HAP-1 (cell line): ENCODE results near the gene DDX55.
"Not testable (repeated sequence)": the region's sequence is repeated elsewhere in the genome, so short reads cannot be mapped to it uniquely, and the experiment has no call there.

Experiments
- DNase-seq, 2 experiments: peaks; one replicate each; pipeline ENCODE4 v3.0.0-alpha.2; 2016 to 2020; ENCODE audit warnings: low spot score in 2 of 2
- H3K27me3 ChIP-seq: fragments of 250-450 bp; sonication (Bioruptor Pico); 2 replicates; pipeline ENCODE4 v1.5.1; 2020; ENCODE audit warnings: low read depth, mild to moderate bottlenecking, moderate library complexity
- H3K36me3 ChIP-seq: fragments of 250-450 bp; sonication (Bioruptor Pico); replicated peaks from 2 replicates; pipeline ENCODE4 v1.5.1; 2020; ENCODE audit warnings: mild to moderate bottlenecking
- H3K4me1 ChIP-seq: fragments of 250-450 bp; sonication (Bioruptor Pico); 2 replicates; pipeline ENCODE4 v1.5.1; 2020; ENCODE audit warnings: mild to moderate bottlenecking
- H3K4me3 ChIP-seq: fragments of 250-450 bp; sonication (Bioruptor Pico); 2 replicates; pipeline ENCODE4 v1.5.1; 2020; ENCODE audit warnings: mild to moderate bottlenecking, moderate library complexity
- H3K9me3 ChIP-seq: fragments of 250-450 bp; sonication (Bioruptor Pico); 2 replicates; pipeline ENCODE4 v1.5.1; 2020; ENCODE audit warnings: mild to moderate bottlenecking, moderate library complexity
- in situ Hi-C: fragments of 300-500 bp; cut with MboI; formaldehyde crosslinking; loops from 3 replicates; pipeline ENCODE4 v1.14.3; 2020; ENCODE audit warnings: low sequenced_read_pairs, inconsistent platforms, mixed read lengths

The DDX55 gene

DNA sequence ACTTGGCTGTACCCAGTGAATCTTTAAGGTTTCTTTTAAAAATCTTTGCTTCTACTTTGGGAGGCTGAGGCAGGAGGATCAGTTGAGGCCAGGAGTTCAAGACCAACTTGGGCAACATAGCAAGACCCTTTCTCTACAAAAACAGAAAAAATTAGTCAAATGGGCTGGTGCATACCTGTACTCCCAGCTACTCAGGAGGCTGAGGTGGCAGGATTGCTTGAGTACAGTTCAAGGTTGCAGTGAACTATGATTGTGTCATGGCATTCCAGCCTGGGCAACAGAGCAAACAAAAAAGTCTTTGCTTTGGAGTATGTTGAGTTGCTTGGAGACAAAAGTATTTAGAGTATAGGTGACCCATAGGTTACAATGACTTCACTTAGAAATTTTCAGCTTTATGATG lies 6.2 kb upstream of the DDX55 start:
- H3K4me1 ChIP-seq = peaks cover 7% of the 10 kb centered on the region
- H3K9me3 ChIP-seq = no peaks in the 10 kb centered on the region
- H3K27me3 ChIP-seq = no peaks in the 10 kb centered on the region
- in situ Hi-C loops = no loop called here
- DNase-seq = no peak
- H3K36me3 ChIP-seq = peaks cover 76% of the 10 kb centered on the region
- H3K4me3 ChIP-seq = no peak overlapping the region

DNA sequence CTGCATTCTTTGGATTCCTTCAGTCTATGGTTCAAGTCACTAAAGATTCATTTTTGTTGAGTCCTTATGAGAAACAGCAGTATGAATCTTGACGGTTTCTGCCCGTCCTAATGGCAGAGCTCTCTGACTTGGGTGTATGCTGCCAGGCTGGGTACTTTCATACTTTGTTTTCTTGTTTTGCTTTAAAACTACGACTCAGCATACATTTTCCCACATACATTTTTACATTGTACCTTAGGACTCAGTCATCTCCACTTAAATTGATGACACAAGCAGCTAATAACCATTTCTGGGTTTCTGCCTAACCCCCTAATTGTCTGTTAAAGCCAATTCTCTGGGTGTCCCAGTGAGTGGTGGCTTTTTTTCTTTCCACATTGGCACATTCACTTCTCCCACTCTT lies 4.8 kb upstream of the DDX55 start:
- in situ Hi-C loops = no loop called here
- peaks cover 65% of the 10 kb centered on the region for H3K36me3 ChIP-seq
- H3K4me3 ChIP-seq = no peak overlapping the region
- H3K4me1 ChIP-seq = peaks cover 7% of the 10 kb centered on the region
- no peaks in the 10 kb centered on the region for H3K27me3 ChIP-seq
- no peak for DNase-seq
- no peaks in the 10 kb centered on the region for H3K9me3 ChIP-seq

DNA sequence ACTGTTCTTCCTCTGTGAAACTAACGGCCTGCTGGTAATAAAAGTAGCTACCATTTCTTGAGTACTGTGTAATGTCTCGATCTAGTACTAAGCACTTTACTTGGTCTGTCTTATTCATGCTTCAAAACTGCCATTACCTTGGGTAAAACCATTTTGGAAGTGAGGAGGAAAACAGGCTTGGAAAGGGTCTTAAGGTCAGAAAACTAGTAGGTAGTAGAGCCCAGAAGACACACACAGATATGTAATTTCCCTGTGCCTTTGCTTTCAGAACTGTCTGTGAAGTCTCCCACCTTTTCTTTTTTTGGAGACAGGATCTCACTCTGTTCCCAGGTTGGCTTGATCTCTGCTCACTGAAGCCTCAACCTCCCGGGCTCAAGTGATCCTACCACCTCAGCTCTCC lies 3.4 kb upstream of the DDX55 start:
- H3K27me3 ChIP-seq = no peaks in the 10 kb centered on the region
- peaks cover 51% of the 10 kb centered on the region for H3K36me3 ChIP-seq
- in situ Hi-C loops = no loop called here
- H3K4me1 ChIP-seq = peaks cover 7% of the 10 kb centered on the region
- no peak overlapping the region for H3K4me3 ChIP-seq
- no peaks in the 10 kb centered on the region for H3K9me3 ChIP-seq
- DNase-seq = no peak

DNA sequence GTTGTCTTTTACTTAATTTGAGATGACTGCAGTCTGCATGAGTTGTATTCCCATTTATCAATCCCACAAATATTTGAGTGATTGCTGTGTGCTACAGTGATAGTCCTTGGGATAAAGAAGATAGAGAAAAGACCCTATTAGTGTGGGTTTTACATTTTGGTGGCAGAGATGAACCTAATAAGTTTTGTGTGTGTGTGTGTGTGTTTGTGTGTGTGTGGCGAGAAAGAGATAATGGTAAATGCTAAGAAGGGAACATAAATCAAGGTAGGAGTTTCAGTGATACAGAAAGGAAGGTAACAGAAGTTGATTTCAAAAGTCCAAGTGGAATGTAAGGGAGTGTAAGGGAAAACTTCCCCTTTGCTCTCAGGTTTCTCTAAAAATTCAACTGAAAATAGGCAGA lies 2.6 kb upstream of the DDX55 start:
- no peak for DNase-seq
- Histone ChIP-seq H3K4me1 (peaks cover 7% of the 10 kb centered on the region), H3K4me3 (no peak overlapping the region), H3K27me3 (no peaks in the 10 kb centered on the region), H3K9me3 (no peaks in the 10 kb centered on the region), H3K36me3 (peaks cover 55% of the 10 kb centered on the region)
- in situ Hi-C loops = no loop called here

DNA sequence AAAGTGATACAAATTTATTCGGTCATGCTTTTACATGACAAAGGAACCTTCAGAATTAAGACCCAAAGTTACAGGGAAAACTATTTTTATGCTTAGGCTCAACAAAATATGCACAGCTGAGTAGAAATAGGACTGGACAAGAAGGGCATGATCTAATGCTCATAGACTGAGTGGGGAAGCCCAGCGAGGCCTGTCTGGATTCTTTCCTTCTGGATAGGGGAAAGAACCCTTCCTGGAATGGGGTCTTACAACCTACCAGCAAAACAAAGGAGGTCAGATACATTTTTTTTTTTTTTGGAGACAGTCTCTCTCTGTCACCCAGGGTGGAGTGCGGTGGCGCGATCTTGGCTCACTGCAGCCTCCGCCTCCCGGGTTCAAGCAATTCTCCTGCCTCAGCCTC lies 2.2 kb upstream of the DDX55 start:
- no peaks in the 10 kb centered on the region for H3K27me3 ChIP-seq
- H3K9me3 ChIP-seq = no peaks in the 10 kb centered on the region
- no peak overlapping the region for H3K4me3 ChIP-seq
- DNase-seq = peak in 1 of 2 experiments; percentile 22
- peaks cover 7% of the 10 kb centered on the region for H3K4me1 ChIP-seq
- peaks cover 52% of the 10 kb centered on the region for H3K36me3 ChIP-seq
- in situ Hi-C loops = loop anchor here (25.0 kb wide), 4 partner anchors 287 to 1087 kb away; partner anchors contain the start of gene ZCCHC8

DNA sequence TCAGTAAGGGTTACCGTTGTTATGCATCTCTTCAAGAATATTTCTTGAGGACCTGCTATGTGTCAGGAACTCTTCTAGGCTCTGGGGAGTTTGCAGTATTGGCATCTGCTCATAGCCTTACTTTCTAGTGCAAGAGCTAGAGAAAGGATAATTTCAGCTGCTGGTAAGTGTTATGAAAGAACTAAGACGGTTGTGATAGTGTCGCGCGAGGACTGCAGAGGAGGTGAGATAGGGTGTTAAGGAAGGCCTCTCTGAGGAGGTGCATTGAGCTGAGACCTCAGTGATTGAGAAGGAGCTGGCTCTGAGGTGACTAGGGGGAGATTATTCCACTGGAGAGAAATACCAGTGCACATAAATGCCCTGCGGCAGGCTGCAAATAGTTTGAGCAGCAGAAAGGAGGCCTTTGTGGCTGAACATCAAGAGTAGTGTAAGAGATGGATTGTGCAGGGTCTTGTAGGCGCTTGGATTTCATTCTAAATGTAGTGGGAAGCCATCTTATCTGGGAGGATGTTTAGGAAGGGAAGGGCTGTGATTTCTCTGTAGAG lies 824 bp downstream of the DDX55 start:
- peak in 1 of 2 experiments; percentile 48 for DNase-seq

DNA sequence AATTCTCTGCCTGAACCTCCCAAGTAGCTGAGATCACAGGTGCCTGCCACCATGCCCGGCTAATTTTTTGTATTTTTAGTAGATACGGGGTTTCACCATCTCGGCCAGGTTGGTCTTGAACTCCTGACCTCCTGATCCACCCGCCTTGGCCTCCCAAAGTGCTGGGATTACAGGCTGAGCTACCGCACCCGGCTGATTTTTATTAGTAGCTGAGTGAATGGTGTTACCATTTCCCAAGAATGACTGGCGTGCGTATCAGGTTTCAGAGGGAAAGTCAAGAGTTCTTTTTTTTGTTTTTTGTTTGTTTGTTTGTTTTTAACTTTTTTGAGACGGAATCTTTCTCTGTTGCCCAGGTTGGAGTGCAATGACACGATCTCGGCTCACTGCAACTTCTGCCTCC lies 1.6 kb downstream of the DDX55 start:
- H3K36me3 ChIP-seq = peaks cover 49% of the 10 kb centered on the region
- in situ Hi-C loops = loop anchor here (25.0 kb wide), 4 partner anchors 291 to 1091 kb away; partner anchors contain the start of gene ZCCHC8
- not testable (repeated sequence) for H3K27me3 ChIP-seq, DNase-seq, H3K9me3 ChIP-seq, H3K4me1 ChIP-seq
- peak overlapping the region; percentile 4; the same call in 1 of the 2 replicates for H3K4me3 ChIP-seq

More for the DNA sequence above, 824 bp downstream of the DDX55 start:
- H3K9me3 ChIP-seq = no peaks in the 10 kb centered on the region
- in situ Hi-C loops = loop anchor here (25.0 kb wide), 4 partner anchors 290 to 1090 kb away; partner anchors contain the start of gene ZCCHC8
- H3K36me3 ChIP-seq = peaks cover 49% of the 10 kb centered on the region
- no peaks in the 10 kb centered on the region for H3K27me3 ChIP-seq
- H3K4me3 ChIP-seq = peak overlapping the region; percentile 98
- peaks cover 7% of the 10 kb centered on the region for H3K4me1 ChIP-seq

DNA sequence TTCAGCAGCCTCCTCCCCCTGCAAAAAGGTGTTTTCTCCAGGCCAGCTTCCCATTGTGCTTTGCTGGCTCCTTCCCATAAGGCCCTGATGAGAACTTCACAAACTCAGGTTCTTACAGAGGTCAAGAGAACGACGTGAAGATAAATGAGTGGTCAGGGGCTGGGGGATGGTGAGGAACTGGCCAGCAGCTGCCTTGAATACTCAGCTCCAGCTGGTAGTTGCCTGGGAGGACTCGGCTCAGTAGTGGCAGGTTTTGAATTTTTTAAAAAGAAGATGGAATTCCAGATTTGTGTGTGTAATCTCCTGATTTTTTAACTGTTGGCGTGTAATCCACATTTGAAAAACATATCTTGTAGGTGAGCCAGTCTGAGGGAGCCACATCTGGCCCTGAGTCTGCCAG lies 5.9 kb downstream of the DDX55 start:
- peaks cover 83% of the 10 kb centered on the region for H3K36me3 ChIP-seq
- in situ Hi-C loops = loop anchor here (25.0 kb wide), 4 partner anchors 295 to 1095 kb away; partner anchors contain the start of gene ZCCHC8
- no peak overlapping the region for H3K4me3 ChIP-seq
- H3K4me1 ChIP-seq = no peaks in the 10 kb centered on the region
- no peak for DNase-seq
- no peaks in the 10 kb centered on the region for H3K27me3 ChIP-seq
- no peaks in the 10 kb centered on the region for H3K9me3 ChIP-seq

DNA sequence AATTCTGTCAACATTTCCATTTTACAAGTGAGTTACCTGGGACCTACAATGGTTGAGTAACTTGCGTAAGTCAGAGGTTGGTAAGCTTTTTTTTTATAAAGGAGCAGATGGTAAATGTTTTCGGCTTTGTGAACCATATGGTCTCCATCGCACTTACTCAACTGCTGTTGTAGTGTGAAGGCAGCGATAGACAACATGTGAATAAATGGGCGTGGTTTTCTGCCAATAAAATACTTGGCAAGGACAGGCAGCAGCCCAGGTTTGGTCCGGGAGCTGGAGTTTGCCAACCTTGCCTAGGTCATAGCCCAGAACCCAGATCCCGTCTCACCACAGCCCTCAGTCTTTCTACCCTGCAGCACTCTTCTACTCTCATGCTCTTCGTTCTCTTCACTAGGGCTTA lies 6.3 kb downstream of the DDX55 start:
- in situ Hi-C loops = loop anchor here (25.0 kb wide), 4 partner anchors 296 to 1096 kb away; partner anchors contain the start of gene ZCCHC8
- Histone ChIP-seq H3K4me1 (no peaks in the 10 kb centered on the region), H3K27me3 (no peaks in the 10 kb centered on the region), H3K9me3 (no peaks in the 10 kb centered on the region), H3K36me3 (peaks cover 88% of the 10 kb centered on the region), H3K4me3 (no peak overlapping the region)
- no peak for DNase-seq

DNA sequence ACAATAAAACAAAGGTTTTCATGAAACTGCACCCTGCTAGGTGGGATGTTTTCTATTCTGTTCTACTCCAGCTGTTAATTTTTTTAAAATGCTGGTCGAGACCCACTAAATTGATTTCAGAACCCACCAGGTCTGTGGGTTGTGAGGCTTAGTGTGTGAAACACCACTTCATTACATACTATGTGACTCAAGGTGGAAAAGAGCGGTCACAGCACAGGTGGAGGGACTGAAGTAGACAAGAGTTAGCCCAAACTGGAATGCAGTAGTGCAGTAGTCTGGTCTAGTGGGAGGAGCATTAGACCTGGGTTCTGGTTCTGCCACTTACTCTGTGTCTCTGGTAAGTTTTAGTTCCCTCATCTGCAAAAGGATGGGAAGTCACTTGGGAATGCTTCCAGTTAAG lies 12.2 kb downstream of the DDX55 start:
- Histone ChIP-seq H3K36me3 (peaks cover 95% of the 10 kb centered on the region), H3K27me3 (no peaks in the 10 kb centered on the region), H3K4me1 (no peaks in the 10 kb centered on the region), H3K4me3 (no peak overlapping the region), H3K9me3 (no peaks in the 10 kb centered on the region)
- DNase-seq = no peak
- in situ Hi-C loops = loop anchor here (25.0 kb wide), 4 partner anchors 302 to 1102 kb away; partner anchors contain the start of gene ZCCHC8

DNA sequence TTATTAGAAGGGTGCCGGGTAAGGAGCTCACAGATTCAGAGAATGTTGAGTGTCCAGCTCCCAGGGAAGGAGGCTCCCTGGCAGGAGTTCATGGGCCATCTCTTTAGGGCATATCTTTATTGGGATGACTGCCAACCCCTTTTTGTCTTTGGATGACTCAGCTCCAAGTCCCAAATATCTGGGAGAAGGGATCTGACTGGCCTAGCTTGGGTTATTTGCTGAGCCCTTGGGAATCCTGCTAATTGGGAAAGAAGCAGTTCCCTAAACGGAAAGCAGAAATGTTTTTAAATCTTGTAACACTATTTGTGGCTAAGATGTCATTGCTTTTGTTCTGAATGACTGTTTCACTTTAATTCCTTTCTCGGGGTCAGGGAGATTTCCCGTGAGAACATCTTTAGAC lies 12.6 kb downstream of the DDX55 start:
- no peak for DNase-seq
- Histone ChIP-seq H3K4me3 (no peak overlapping the region), H3K4me1 (no peaks in the 10 kb centered on the region), H3K9me3 (no peaks in the 10 kb centered on the region), H3K27me3 (no peaks in the 10 kb centered on the region), H3K36me3 (peaks cover 95% of the 10 kb centered on the region)
- in situ Hi-C loops = loop anchor here (25.0 kb wide), 4 partner anchors 302 to 1102 kb away; partner anchors contain the start of gene ZCCHC8

DNA sequence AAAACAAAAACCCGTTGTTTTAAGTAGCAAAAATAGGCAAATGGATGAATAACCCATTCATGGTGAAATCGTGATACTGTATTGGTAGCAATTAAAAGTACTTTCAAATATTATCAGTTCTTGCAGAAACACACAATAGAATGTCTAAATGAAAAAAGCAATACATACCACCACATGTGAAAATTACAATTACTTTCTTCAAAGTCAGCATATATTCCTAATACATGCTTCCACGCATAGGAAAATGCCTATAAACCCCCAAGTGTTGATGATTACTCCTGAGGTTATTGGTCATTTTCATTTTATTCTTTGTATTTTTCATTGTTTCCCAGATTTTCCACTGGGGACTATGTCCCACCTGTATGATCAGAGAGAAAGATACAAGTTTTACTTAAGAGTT lies 15.2 kb downstream of the DDX55 start:
- no peak for DNase-seq
- in situ Hi-C loops = loop anchor here (25.0 kb wide), 4 partner anchors 305 to 1105 kb away; partner anchors contain the start of gene ZCCHC8
- Histone ChIP-seq H3K9me3 (no peaks in the 10 kb centered on the region), H3K36me3 (peaks cover 96% of the 10 kb centered on the region), H3K27me3 (no peaks in the 10 kb centered on the region), H3K4me3 (no peak overlapping the region), H3K4me1 (no peaks in the 10 kb centered on the region)

DNA sequence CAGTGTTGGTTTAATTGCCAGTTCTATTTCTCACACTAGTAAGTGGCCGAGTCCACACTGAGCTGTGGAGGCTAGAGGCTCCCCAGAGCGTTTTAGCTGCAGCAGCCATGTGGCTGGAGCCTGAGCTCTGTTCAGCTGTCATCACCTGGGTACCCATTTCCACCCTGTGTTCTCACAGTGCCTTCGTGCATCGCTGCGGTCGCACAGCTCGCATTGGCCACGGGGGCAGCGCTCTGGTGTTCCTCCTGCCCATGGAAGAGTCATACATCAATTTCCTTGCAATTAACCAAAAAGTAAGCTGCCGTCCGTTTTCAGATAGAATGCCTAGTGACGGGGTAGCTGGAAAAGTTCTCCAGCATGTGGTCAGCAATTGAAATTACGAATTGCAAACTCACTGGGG lies 15.7 kb downstream of the DDX55 start:
- no peaks in the 10 kb centered on the region for H3K9me3 ChIP-seq
- no peak for DNase-seq
- no peaks in the 10 kb centered on the region for H3K27me3 ChIP-seq
- no peak overlapping the region for H3K4me3 ChIP-seq
- in situ Hi-C loops = loop anchor here (25.0 kb wide), 4 partner anchors 305 to 1105 kb away; partner anchors contain the start of gene ZCCHC8
- peaks cover 96% of the 10 kb centered on the region for H3K36me3 ChIP-seq
- H3K4me1 ChIP-seq = no peaks in the 10 kb centered on the region

DNA sequence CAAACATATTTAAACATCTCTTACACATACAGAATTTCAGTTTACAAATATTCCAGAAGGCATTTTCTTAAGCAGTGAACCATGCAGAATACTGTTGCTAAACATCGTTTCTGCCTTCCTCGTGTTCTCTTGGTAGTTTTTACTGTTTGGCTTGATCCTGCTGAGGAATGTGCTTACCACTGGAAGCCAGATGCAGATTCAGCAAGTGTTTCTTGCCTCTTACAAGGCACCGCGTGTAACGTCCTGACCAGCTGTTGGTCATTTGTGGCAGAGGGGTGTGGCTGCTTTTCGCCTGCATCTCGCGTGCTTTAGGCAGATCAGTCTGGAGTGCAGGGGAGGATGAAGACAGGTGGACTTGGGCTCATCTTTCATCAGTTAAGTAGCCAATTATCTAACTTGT lies 19.2 kb downstream of the DDX55 start:
- no peaks in the 10 kb centered on the region for H3K4me1 ChIP-seq
- peaks cover 91% of the 10 kb centered on the region for H3K36me3 ChIP-seq
- H3K27me3 ChIP-seq = no peaks in the 10 kb centered on the region
- H3K9me3 ChIP-seq = no peaks in the 10 kb centered on the region
- no peak for DNase-seq
- in situ Hi-C loops = loop anchor here (25.0 kb wide), 4 partner anchors 309 to 1109 kb away; partner anchors contain the start of gene ZCCHC8
- no peak overlapping the region for H3K4me3 ChIP-seq
